Jurkat, Clone E6-1 (cell line): ENCODE measurements around the gene MAGEL2. TPM values are rescaled to one million over a fixed set of nuclear protein-coding genes. Genes with fewer than 3 reads are reported as not detected.

ENCODE experiments used
- DNase-seq: peaks from one replicate; pipeline ENCODE4 v3.0.0-alpha.2; 2011; ENCODE audit warnings: low read depth, low spot score
- H3K4me3 ChIP-seq: 2 replicates; pipeline ENCODE4 v1.5.1; 2011; ENCODE audit warnings: mild to moderate bottlenecking, low read length, control low read depth, moderate library complexity
- polyA plus RNA-seq: library from polyadenylated mRNA; unstranded; fragments of >200 nt; gene quantifications from one replicate; pipeline ENCODE4 v1.2.1, GENCODE V29; 2012; ENCODE audit warnings: missing spikeins; ENCODE audit not compliant: insufficient read length, insufficient read depth

MAGEL2 gene
- 1.9 TPM for polyA plus RNA-seq

- DNase-seq = no peak
- H3K4me3 ChIP-seq = peak within 1 kb of the TSS; percentile 45
These were observed at the start of gene MAGEL2 for GRCh38 chr15:23647421-23648370. MAGEL2 (minus strand) TSS chr15:23647867; CDS start chr15:23647742, 125 bp downstream.

- H3K4me3 ChIP-seq = no peak overlapping the region
- no peak for DNase-seq
These were observed 47.6 kb upstream of the MAGEL2 start for GRCh38 chr15:23695282-23695681.

GRCh38 chr15:23694592-23694991 lies 46.9 kb upstream of the MAGEL2 start:
- H3K4me3 ChIP-seq = no peak overlapping the region
- no peak for DNase-seq

GRCh38 chr15:23690450-23690852 lies 42.8 kb upstream of the MAGEL2 start:
- no peak for DNase-seq
- no peak overlapping the region for H3K4me3 ChIP-seq

GRCh38 chr15:23690015-23690414 lies 42.3 kb upstream of the MAGEL2 start:
- DNase-seq = no peak
- no peak overlapping the region for H3K4me3 ChIP-seq

- DNase-seq = peak; percentile 37
- H3K4me3 ChIP-seq = peak within 1 kb of the TSS; percentile 61
These were observed 39.4 kb upstream of the MAGEL2 start, which contains the start of gene NDN for GRCh38 chr15:23687143-23687470. NDN (minus strand) TSS chr15:23687305; CDS start chr15:23687217, 88 bp downstream.

- no peak for DNase-seq
- H3K4me3 ChIP-seq = peak overlapping the region; percentile 61
These were observed 38.9 kb upstream of the MAGEL2 start for GRCh38 chr15:23686466-23687142.

GRCh38 chr15:23671481-23671880 lies 23.8 kb upstream of the MAGEL2 start:
- H3K4me3 ChIP-seq = no peak overlapping the region
- DNase-seq = no peak

GRCh38 chr15:23670970-23671369 lies 23.3 kb upstream of the MAGEL2 start:
- no peak overlapping the region for H3K4me3 ChIP-seq
- no peak for DNase-seq

GRCh38 chr15:23663232-23663631 lies 15.6 kb upstream of the MAGEL2 start:
- no peak for DNase-seq
- no peak overlapping the region for H3K4me3 ChIP-seq

GRCh38 chr15:23648920-23649515 lies 1.4 kb upstream of the MAGEL2 start:
- peak; percentile 19 for DNase-seq
- H3K4me3 ChIP-seq = no peak overlapping the region

- DNase-seq = no peak
- peak overlapping the region; percentile 45; the same call in 1 of the 2 replicates for H3K4me3 ChIP-seq
These were observed 719 bp downstream of the MAGEL2 start for GRCh38 chr15:23647001-23647295.

GRCh38 chr15:23646165-23647000 lies 1.3 kb downstream of the MAGEL2 start:
- H3K4me3 ChIP-seq = no peak overlapping the region
- no peak for DNase-seq

GRCh38 chr15:23645371-23646164 lies 2.1 kb downstream of the MAGEL2 start:
- DNase-seq = no peak
- no peak overlapping the region for H3K4me3 ChIP-seq

- H3K4me3 ChIP-seq = no peak overlapping the region
- no peak for DNase-seq
These were observed 2.8 kb downstream of the MAGEL2 start for GRCh38 chr15:23644829-23645228.

- peak; percentile 41 for DNase-seq
- H3K4me3 ChIP-seq = no peak overlapping the region
These were observed 5.1 kb downstream of the MAGEL2 start for GRCh38 chr15:23642413-23643044.

GRCh38 chr15:23634181-23634580 lies 13.5 kb downstream of the MAGEL2 start:
- no peak for DNase-seq
- no peak overlapping the region for H3K4me3 ChIP-seq

- H3K4me3 ChIP-seq = no peak overlapping the region
- peak; percentile 23 for DNase-seq
These were observed 18.3 kb downstream of the MAGEL2 start for GRCh38 chr15:23629234-23629805.
